Measurements from ENCODE around the gene AGBL1.
"Not testable (repeated sequence)": the region's sequence is repeated elsewhere in the genome, so short reads cannot be mapped to it uniquely, and the experiment has no call there.

AGBL1 gene

GRCh38 chr15:86855307-86856291 is 775.9 kb downstream of the AGBL1 start:
- no peak for DNase-seq (ENCODE audit: low read depth in 3 of 3, low spot score in 1 of 3)

DNA sequence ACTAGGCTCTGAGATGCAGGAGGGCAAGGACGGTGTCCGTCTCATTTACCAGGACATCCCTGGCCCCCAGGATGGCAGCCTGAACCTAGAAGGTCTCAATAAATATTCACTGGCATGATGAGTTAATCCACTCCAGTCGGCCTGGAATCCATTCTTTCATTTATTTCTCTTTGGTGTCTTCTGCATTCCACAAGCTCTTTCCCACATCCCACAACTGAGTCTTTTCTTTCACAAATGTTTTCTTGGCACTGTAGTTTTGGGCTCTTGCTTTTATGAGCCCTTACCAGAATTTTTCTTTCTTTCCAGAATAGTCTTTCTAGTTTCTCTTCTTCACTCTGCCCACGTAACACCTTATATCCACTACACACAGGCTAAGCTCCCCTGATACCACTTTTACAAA is 778.0 kb downstream of the AGBL1 start:
- DNase-seq (ENCODE audit: low read depth in 3 of 3, low spot score in 1 of 3), result no peak

GRCh38 chr15:86863226-86863915 is 783.7 kb downstream of the AGBL1 start:
- DNase-seq (ENCODE audit: low read depth in 3 of 3, low spot score in 1 of 3), result no peak

- DNase-seq (ENCODE audit: low read depth in 3 of 3, low spot score in 1 of 3), result no peak
Measured at GRCh38 chr15:86865920-86866319, 786.2 kb downstream of the AGBL1 start.

DNA sequence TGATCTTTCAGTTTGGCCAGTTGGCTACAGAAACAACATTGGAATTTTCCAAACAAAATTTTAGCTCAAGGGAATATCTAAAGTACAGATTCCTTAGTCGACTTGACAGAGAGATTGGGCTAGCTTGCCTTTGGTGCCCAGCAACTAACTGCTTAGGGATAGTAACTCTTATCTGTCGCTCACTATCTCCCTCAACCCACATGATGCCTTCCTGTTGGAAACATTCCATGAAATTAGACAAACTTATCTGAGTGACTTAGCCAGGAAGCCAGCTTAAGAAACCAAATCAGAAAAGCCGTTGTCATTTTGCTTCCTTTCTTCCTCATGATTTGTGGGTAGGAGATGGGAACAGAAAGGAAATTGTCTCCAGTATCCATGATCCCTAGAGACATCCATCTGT is 791.2 kb downstream of the AGBL1 start:
- DNase-seq (ENCODE audit: low read depth in 3 of 3, low spot score in 1 of 3), result no peak

- no peak for DNase-seq (ENCODE audit: low read depth in 3 of 3, low spot score in 1 of 3)
Measured at GRCh38 chr15:86871964-86872363, 792.3 kb downstream of the AGBL1 start.

DNA sequence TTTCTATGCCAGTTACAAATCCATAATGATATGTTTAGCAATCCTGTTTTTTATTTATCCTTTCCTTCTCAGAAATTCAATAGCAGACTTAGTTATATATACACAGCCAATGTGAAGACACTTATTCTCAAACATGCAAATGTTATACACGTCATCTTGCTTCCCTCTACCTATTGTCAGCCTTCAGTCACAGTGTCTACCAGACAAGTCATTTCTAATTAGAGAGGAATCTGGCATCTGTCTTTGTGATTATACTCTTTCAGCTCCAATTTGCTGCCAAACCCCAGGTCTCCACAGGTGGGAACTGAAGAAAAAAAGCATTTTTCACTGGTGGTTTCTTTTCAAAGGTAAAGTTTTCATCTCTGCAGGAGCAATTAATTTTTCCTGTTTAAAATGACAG is 793.1 kb downstream of the AGBL1 start:
- DNase-seq (ENCODE audit: low read depth in 3 of 3, low spot score in 1 of 3), result no peak

GRCh38 chr15:86875067-86875466 is 795.4 kb downstream of the AGBL1 start:
- no peak for DNase-seq (ENCODE audit: low read depth in 3 of 3, low spot score in 1 of 3)

DNA sequence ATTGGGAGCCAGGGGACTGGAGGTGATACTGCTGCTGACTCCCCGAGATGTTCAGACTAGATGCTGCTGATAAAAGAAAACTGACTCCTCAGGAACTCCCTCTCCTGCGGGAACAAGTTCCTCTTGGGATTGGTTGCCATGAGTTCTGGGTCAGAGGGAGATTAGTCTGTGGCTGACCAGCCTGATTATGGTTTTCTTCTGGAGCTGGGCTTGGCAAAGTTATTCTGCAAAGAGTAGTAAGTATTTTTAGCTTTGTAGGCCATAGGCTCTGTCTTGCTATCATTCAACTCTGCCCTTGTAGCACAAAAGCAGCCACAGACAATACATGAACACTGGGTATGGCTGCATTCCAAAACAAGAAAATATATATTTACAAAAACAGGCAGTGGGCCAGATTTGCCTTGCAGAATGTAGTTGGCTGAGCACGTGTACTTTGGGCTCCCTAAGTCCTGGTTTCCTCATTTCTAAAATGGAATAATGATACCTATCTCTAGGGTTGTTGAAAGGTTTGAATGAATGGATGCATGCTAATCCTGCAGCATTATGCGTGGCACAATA is 796.8 kb downstream of the AGBL1 start:
- no peak for DNase-seq (ENCODE audit: low read depth in 3 of 3, low spot score in 1 of 3)

DNA sequence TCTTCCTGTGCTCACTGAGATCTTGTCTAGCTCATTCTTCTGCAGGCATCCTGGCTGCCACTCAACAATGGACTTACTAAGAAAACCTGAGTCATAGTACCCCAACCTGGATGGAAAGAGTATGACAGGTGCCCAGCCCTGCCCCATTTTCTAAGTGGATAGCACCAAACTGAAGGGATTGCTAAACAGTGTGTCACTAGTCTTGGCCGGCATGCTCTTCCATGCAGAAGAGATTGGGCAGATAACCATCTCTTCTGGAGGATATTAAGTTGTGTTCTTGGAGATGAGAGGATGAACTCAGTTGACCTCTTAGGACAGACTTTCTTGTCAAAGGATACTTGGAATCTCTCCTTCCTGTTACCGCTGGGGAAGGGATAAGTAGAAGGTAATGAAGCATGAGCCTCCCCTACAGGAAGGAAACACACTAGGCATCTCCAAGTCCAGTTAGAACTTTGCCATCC is 797.5 kb downstream of the AGBL1 start:
- no peak for DNase-seq (ENCODE audit: low read depth in 3 of 3, low spot score in 1 of 3)

- not testable (repeated sequence) for DNase-seq (ENCODE audit: low read depth in 3 of 3, low spot score in 1 of 3)
Measured at GRCh38 chr15:86878844-86879243, 799.2 kb downstream of the AGBL1 start.

GRCh38 chr15:86879250-86880229 is 799.9 kb downstream of the AGBL1 start:
- DNase-seq (ENCODE audit: low read depth in 3 of 3, low spot score in 1 of 3), result no peak

GRCh38 chr15:86885616-86886015 is 805.9 kb downstream of the AGBL1 start:
- DNase-seq (ENCODE audit: low read depth in 3 of 3, low spot score in 1 of 3), result no peak

DNA sequence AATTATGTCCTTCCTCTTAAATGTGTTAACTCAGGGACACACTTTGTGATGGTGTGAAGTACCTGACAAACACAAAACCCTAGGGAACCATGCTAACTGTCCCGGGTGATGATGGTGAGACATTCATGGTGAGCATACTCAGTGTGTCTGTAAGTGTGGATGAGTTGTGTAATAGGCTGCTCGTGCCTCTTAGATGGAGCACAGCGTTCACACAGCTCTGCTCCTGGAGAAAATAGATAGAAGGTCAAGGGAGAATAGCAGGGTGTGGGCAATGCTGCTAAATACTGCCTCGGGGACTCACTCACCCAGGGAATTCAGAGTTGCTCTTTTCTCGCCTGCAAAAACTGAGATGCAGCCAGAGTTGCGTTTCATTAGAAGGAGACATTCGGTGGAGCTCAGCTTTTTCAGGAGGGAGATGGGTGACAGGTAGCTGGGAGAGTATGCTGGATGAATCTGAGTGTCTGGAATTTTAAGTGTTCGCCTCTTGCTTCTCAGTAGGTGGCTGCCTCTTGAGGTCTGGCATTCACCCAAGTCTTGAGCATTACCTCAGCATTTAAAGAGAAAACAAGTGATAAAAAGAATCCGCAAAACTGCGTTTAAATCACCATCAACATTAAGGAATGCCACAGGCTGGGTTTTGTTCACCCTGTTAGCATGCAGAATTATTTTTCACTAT is 813.2 kb downstream of the AGBL1 start:
- no peak for DNase-seq (ENCODE audit: low read depth in 3 of 3, low spot score in 1 of 3)

DNA sequence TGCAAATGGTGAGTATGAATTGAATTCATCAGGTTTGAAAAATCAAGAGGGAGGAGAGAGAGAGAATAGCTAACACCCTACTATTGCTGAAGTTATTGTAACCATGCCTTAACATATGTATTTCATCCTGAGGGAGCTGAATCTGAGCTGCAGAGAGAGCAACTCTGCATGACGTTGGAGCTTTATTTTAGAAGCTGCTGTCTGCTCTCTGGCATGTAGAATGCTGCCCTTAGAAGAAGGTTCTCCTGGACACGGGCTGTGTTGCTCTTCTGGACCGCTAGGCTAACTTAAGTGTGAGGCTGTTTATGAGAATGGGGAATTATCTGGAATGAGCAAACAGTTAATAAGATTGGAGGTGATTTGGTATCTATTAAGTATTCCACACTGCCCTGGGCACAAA is 814.6 kb downstream of the AGBL1 start:
- DNase-seq (ENCODE audit: low read depth in 3 of 3, low spot score in 1 of 3), result no peak

GRCh38 chr15:86903642-86904421 is 824.2 kb downstream of the AGBL1 start:
- DNase-seq (ENCODE audit: low read depth in 3 of 3, low spot score in 1 of 3), result no peak

GRCh38 chr15:86905625-86906256 is 826.1 kb downstream of the AGBL1 start:
- DNase-seq (ENCODE audit: low read depth in 3 of 3, low spot score in 1 of 3), result no peak

- no peak for DNase-seq (ENCODE audit: low read depth in 3 of 3, low spot score in 1 of 3)
Measured at GRCh38 chr15:86906376-86906775, 826.7 kb downstream of the AGBL1 start.

DNA sequence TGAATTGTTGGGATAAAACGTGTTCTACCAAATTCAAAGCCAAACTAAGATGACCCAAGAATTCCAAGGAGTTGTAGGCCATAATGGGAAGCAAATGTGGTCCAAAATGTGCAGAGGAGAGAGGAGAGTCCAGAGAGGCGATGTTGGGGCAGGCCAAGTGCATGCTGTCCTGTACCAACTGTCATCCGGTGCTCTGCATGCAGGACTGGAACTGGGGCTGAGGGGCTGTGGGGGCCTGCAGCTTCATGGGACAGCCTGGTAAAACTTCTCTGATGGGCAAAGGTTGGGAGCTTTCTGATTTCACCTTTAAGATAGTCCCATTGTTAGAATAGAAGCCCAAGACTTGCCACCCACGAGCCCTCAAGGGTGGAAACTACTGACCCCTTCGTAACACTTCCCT is 831.4 kb downstream of the AGBL1 start:
- no peak for DNase-seq (ENCODE audit: low read depth in 3 of 3, low spot score in 1 of 3)

Data from stimulated activated CD4-positive, alpha-beta T cell treated with anti-CD3 and anti-CD28 coated beads, TNF-alpha, amount 100 ng/mL, for 1 hour (primary cell).